ENCODE measurements around the gene ZBTB3. TPM values are rescaled to one million over a fixed set of nuclear protein-coding genes. Genes with fewer than 3 reads are reported as not detected.
"Not testable (repeated sequence)": the region's sequence is repeated elsewhere in the genome, so short reads cannot be mapped to it uniquely, and the experiment has no call there.

ZBTB3 gene
- total and polyA plus RNA-seq, 7 experiments from 2014 or later = 4.1 to 24.1 (median 8.4) TPM

GRCh38 chr11:62732830-62733229 lies 21.1 kb downstream of the ZBTB3 start:
- Mint-ChIP-seq H3K27ac (peak overlapping the region in 4 of 9 donors; percentile 39 to 60 (median 46)), H3K4me3 (peak overlapping the region in 3 of 10 donors; percentile 23 to 37 (median 29)), H3K9me3 (no peaks in the 10 kb centered on the region), H3K27me3 (no peaks in the 10 kb centered on the region), H3K36me3 (peaks cover 3 to 16% (median 7%) of the 10 kb centered on the region in 5 donors), H3K4me1 (peaks cover 0 to 32% (median 27%) of the 10 kb centered on the region in 7 donors)
- peaks cover 9 to 44% (median 15%) of the 10 kb centered on the region in 3 experiments for H3K36me3 ChIP-seq (ENCODE audit: control insufficient read depth in 2 of 3, insufficient read depth in 3 of 3, low read length in 3 of 3)
- H3K4me3 ChIP-seq (ENCODE audit: low read length) = no peak overlapping the region
- POLR2A ChIA-PET = interaction anchor here (0.9 to 10.2 kb wide), 4 partner anchors 20 to 148 kb away, joined by 3 to 195 read pairs (median 4); partner anchors contain the start of genes SLC3A2 and ZBTB3
- H3K9me3 ChIP-seq (ENCODE audit: control insufficient read depth in 2 of 3, low read length in 3 of 3) = no peaks in the 10 kb centered on the region
- intact Hi-C loops (cut with micrococcal nuclease) = loop anchor here in 1 of 2 donors (1.0 kb wide), 1 partner anchor 55 kb away; no protein-coding TSS in a partner anchor
- CTCF ChIA-PET = no interaction called here
- DNase-seq (peak in 2 of 9 donors; percentile 33 to 40), ATAC-seq (no peak)
- H3K27ac ChIP-seq (ENCODE audit: low read depth, low read length) = no peak overlapping the region
- H3K27me3 ChIP-seq (ENCODE audit: control insufficient read depth in 2 of 2, insufficient read depth in 2 of 2, low read length in 2 of 2) = no peaks in the 10 kb centered on the region
- H3K4me1 ChIP-seq (ENCODE audit: control insufficient read depth in 2 of 2, insufficient read depth in 2 of 2, low read length in 2 of 2) = peaks cover 11 to 26% of the 10 kb centered on the region in 2 donors

DNA sequence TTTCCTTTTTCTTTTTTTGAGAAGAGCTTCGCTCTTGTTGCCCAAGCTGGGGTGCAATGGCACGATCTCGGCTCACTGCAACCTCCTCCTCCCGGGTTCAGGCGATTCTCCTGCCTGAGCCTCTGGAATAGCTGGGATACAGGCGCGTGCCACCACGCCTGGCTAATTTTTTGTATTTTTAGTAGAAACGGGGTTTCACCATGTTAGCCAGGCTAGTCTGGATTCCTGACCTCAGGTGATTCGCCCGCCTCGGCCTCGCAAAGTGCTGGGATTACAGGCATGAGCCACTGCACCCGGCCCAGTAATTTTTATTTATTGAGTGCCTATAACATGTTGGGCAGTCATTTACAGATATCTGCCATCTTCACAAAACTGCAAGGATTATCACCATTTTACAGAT lies 23.9 kb downstream of the ZBTB3 start:
- Histone ChIP-seq H3K36me3 (ENCODE audit: control insufficient read depth in 2 of 3, insufficient read depth in 3 of 3, low read length in 3 of 3) (peaks cover 4 to 29% (median 5%) of the 10 kb centered on the region in 3 experiments), H3K4me1 (ENCODE audit: control insufficient read depth in 2 of 2, insufficient read depth in 2 of 2, low read length in 2 of 2) (peaks cover 21 to 37% of the 10 kb centered on the region in 2 donors), H3K4me3 (ENCODE audit: low read length) (peak overlapping the region; percentile 11)
- ChIA-PET CTCF (interaction anchor here (0.6 to 3.3 kb wide), 3 partner anchors 17 to 305 kb away, joined by 3 to 17 read pairs (median 3); partner anchors contain the start of gene TMEM179B), POLR2A (interaction anchor here (0.9 to 17.5 kb wide), 13 partner anchors 10 to 133 kb away, joined by 3 to 347 read pairs (median 41); partner anchors contain the start of genes BSCL2, C11orf98, CSKMT and GNG3)
- DNase-seq; H3K9me3 Mint-ChIP-seq; intact Hi-C loops (cut with micrococcal nuclease); ATAC-seq; H3K27ac ChIP-seq (ENCODE audit: low read depth, low read length); H3K27me3 Mint-ChIP-seq; H3K9me3 ChIP-seq (ENCODE audit: control insufficient read depth in 2 of 3, low read length in 3 of 3); H3K27me3 ChIP-seq (ENCODE audit: control insufficient read depth in 2 of 2, insufficient read depth in 2 of 2, low read length in 2 of 2): not testable (repeated sequence)
- H3K27ac Mint-ChIP-seq = peak overlapping the region in 7 of 9 donors; percentile 22 to 97 (median 42)
- peaks cover 7 to 44% (median 38%) of the 10 kb centered on the region in 7 donors for H3K4me1 Mint-ChIP-seq
- peak overlapping the region; percentile 75 to 99 (median 96) for H3K4me3 Mint-ChIP-seq
- H3K36me3 Mint-ChIP-seq = peaks cover 3 to 26% (median 15%) of the 10 kb centered on the region in 5 donors

DNA sequence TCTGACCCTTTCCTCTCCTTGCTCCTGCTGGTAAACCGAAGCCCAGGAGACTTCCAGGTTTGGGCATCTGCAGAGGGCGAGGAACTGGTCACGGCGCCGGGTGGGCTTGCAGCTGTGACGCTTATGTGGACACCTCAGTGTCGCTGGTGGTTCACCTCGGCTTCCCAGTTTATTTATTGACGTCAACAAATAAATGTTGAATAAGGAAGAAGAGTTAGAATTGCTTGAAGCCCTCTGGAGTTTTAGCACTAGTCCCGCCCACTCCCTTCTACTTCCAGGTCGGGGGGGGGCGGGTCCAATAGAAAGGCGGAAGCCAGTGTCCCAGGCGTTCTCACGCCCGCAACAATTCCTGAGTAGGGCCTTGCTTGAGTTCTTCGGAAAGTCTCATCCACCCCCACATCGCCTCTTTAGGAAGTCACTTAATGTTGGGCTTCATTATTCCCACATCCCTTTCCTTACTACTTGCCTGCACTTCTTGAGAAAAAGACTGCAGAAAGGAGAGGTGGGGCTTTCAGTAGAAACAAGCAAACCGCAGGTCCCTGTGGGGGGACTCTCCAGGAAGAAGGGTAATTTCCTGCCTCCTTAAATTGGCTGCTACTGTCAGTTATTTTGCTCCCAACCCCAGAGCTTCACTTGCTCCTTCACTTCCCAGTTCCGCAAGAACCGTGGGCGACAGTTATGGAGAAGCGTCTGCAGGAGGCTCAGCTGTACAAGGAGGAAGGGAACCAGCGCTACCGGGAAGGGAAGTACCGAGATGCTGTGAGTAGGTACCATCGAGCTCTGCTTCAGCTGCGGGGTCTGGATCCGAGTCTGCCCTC lies 25.6 kb downstream of the ZBTB3 start, which contains the start of gene TTC9C:
Gene TTC9C, plus strand, starts transcription at position 316 of the 818 bp plus-strand sequence. Its CDS starts 363 bp downstream, at position 679.
- H3K36me3 Mint-ChIP-seq = peaks cover 3 to 38% (median 23%) of the 10 kb centered on the region in 5 donors
- Histone ChIP-seq H3K4me3 (ENCODE audit: low read length) (peak within 1 kb of the TSS; percentile 87), H3K4me1 (ENCODE audit: control insufficient read depth in 2 of 2, insufficient read depth in 2 of 2, low read length in 2 of 2) (peaks cover 36 to 43% of the 10 kb centered on the region in 2 donors), H3K36me3 (ENCODE audit: control insufficient read depth in 2 of 3, insufficient read depth in 3 of 3, low read length in 3 of 3) (peaks cover 3 to 30% (median 5%) of the 10 kb centered on the region in 3 experiments), H3K27ac (ENCODE audit: low read depth, low read length) (peak within 1 kb of the TSS; percentile 92), H3K9me3 (ENCODE audit: control insufficient read depth in 2 of 3, low read length in 3 of 3) (no peaks in the 10 kb centered on the region), H3K27me3 (ENCODE audit: control insufficient read depth in 2 of 2, insufficient read depth in 2 of 2, low read length in 2 of 2) (no peaks in the 10 kb centered on the region)
- ChIA-PET CTCF (interaction anchor here (0.6 to 3.3 kb wide), 8 partner anchors 18 to 112 kb away, joined by 4 to 17 read pairs (median 6); partner anchors contain the start of genes TAF6L, TMEM179B, WDR74 and ZBTB3), POLR2A (interaction anchor here (0.6 to 17.5 kb wide), 41 partner anchors 9 to 174 kb away, joined by 3 to 347 read pairs (median 7); partner anchors contain the start of genes BSCL2, C11orf98, CSKMT and GNG3)
- peak within 1 kb of the TSS; percentile 91 to 99 (median 96) for H3K4me3 Mint-ChIP-seq
- DNase-seq (peak; percentile 53 to 88 (median 86)), ATAC-seq (peak; percentile 49)
- H3K27me3 Mint-ChIP-seq = peaks cover 0 to 2% (median 0%) of the 10 kb centered on the region in 5 donors
- peaks cover 0 to 8% (median 0%) of the 10 kb centered on the region in 11 donors for H3K9me3 Mint-ChIP-seq
- H3K27ac Mint-ChIP-seq = peak within 1 kb of the TSS; percentile 95 to 100 (median 98)
- intact Hi-C loops (cut with micrococcal nuclease) = loop anchor here (1.0 to 5.0 kb wide), 5 partner anchors 26 to 136 kb away; partner anchors contain the start of genes ZBTB3 (in 2 of the 2), TAF6L (in 1 of the 2) and TUT1 (in 1 of the 2)
- peaks cover 22 to 60% (median 53%) of the 10 kb centered on the region in 7 donors for H3K4me1 Mint-ChIP-seq

- H3K9me3 ChIP-seq (ENCODE audit: control insufficient read depth in 2 of 3, low read length in 3 of 3) = no peaks in the 10 kb centered on the region
- intact Hi-C loops (cut with micrococcal nuclease) = loop anchor here (1.0 to 5.0 kb wide), 25 partner anchors 19 to 1111 kb away; partner anchors contain the start of genes EEF1G (in 2 of the 2), GANAB (in 2 of the 2), NXF1 (in 2 of the 2) and STX5 (in 2 of the 2)
- peaks cover 0 to 8% (median 0%) of the 10 kb centered on the region in 11 donors for H3K9me3 Mint-ChIP-seq
- H3K27me3 Mint-ChIP-seq = peaks cover 0 to 2% (median 0%) of the 10 kb centered on the region in 5 donors
- H3K27ac Mint-ChIP-seq = peak overlapping the region; percentile 95 to 100 (median 98)
- no peaks in the 10 kb centered on the region for H3K27me3 ChIP-seq (ENCODE audit: control insufficient read depth in 2 of 2, insufficient read depth in 2 of 2, low read length in 2 of 2)
- peak in 7 of 9 donors; percentile 73 to 96 (median 93) for DNase-seq
- H3K4me3 ChIP-seq (ENCODE audit: low read length) = peak overlapping the region; percentile 87
- peaks cover 0 to 36% (median 20%) of the 10 kb centered on the region in 5 donors for H3K36me3 Mint-ChIP-seq
- peaks cover 36 to 40% of the 10 kb centered on the region in 2 donors for H3K4me1 ChIP-seq (ENCODE audit: control insufficient read depth in 2 of 2, insufficient read depth in 2 of 2, low read length in 2 of 2)
- CTCF ChIA-PET = interaction anchor here (0.6 to 3.3 kb wide), 9 partner anchors 17 to 185 kb away, joined by 3 to 17 read pairs (median 5); partner anchors contain the start of genes TMEM179B, WDR74 and ZBTB3
- peak; percentile 71 for ATAC-seq
- POLR2A ChIA-PET = interaction anchor here (0.6 to 17.5 kb wide), 52 partner anchors 9 to 600 kb away, joined by 3 to 347 read pairs (median 6); partner anchors contain the start of genes BSCL2, C11orf98, CSKMT and EEF1G
- H3K4me1 Mint-ChIP-seq = peaks cover 23 to 59% (median 53%) of the 10 kb centered on the region in 7 donors
- peak overlapping the region; percentile 92 for H3K27ac ChIP-seq (ENCODE audit: low read depth, low read length)
- H3K4me3 Mint-ChIP-seq = peak overlapping the region; percentile 91 to 99 (median 96)
- peaks cover 2 to 30% (median 10%) of the 10 kb centered on the region in 3 experiments for H3K36me3 ChIP-seq (ENCODE audit: control insufficient read depth in 2 of 3, insufficient read depth in 3 of 3, low read length in 3 of 3)
These were observed 26.1 kb downstream of the ZBTB3 start for GRCh38 chr11:62727872-62728170.

- ChIA-PET POLR2A (interaction anchor here (0.6 to 17.5 kb wide), 56 partner anchors 8 to 1509 kb away, joined by 3 to 347 read pairs (median 6); partner anchors contain the start of genes BSCL2, C11orf98, CSKMT and EEF1G), CTCF (interaction anchor here (0.6 to 3.3 kb wide), 9 partner anchors 17 to 184 kb away, joined by 3 to 17 read pairs (median 5); partner anchors contain the start of genes TMEM179B, WDR74 and ZBTB3)
- ATAC-seq = peak; percentile 89
- peaks cover 7 to 34% (median 15%) of the 10 kb centered on the region in 3 experiments for H3K36me3 ChIP-seq (ENCODE audit: control insufficient read depth in 2 of 3, insufficient read depth in 3 of 3, low read length in 3 of 3)
- peaks cover 23 to 63% (median 56%) of the 10 kb centered on the region in 7 donors for H3K4me1 Mint-ChIP-seq
- peak within 1 kb of the TSS; percentile 91 to 99 (median 96) for H3K4me3 Mint-ChIP-seq
- H3K27ac Mint-ChIP-seq = peak within 1 kb of the TSS; percentile 95 to 100 (median 98)
- no peaks in the 10 kb centered on the region for H3K9me3 ChIP-seq (ENCODE audit: control insufficient read depth in 2 of 3, low read length in 3 of 3)
- peaks cover 0 to 41% (median 25%) of the 10 kb centered on the region in 5 donors for H3K36me3 Mint-ChIP-seq
- peaks cover 0 to 2% (median 0%) of the 10 kb centered on the region in 5 donors for H3K27me3 Mint-ChIP-seq
- no peaks in the 10 kb centered on the region for H3K27me3 ChIP-seq (ENCODE audit: control insufficient read depth in 2 of 2, insufficient read depth in 2 of 2, low read length in 2 of 2)
- peaks cover 0 to 8% (median 0%) of the 10 kb centered on the region in 11 donors for H3K9me3 Mint-ChIP-seq
- H3K4me1 ChIP-seq (ENCODE audit: control insufficient read depth in 2 of 2, insufficient read depth in 2 of 2, low read length in 2 of 2) = peaks cover 36% of the 10 kb centered on the region in 2 donors
- DNase-seq = peak; percentile 96 to 100 (median 99)
- intact Hi-C loops (cut with micrococcal nuclease) = loop anchor here (1.0 to 5.0 kb wide), 23 partner anchors 18 to 1111 kb away; partner anchors contain the start of genes EEF1G (in 2 of the 2), GANAB (in 2 of the 2), NXF1 (in 2 of the 2) and STX5 (in 2 of the 2)
- H3K27ac ChIP-seq (ENCODE audit: low read depth, low read length) = peak within 1 kb of the TSS; percentile 92
- H3K4me3 ChIP-seq (ENCODE audit: low read length) = peak within 1 kb of the TSS; percentile 87
These were observed 26.6 kb downstream of the ZBTB3 start, which contains the start of gene HNRNPUL2 for GRCh38 chr11:62727165-62727871. TSS of gene HNRNPUL2 (minus strand) at chr11:62727457. CDS start at chr11:62727156, 301 bp downstream.

All from naive thymus-derived CD4-positive, alpha-beta T cell (primary cell).